ENCODE results near the gene PHACTR3.

DNA sequence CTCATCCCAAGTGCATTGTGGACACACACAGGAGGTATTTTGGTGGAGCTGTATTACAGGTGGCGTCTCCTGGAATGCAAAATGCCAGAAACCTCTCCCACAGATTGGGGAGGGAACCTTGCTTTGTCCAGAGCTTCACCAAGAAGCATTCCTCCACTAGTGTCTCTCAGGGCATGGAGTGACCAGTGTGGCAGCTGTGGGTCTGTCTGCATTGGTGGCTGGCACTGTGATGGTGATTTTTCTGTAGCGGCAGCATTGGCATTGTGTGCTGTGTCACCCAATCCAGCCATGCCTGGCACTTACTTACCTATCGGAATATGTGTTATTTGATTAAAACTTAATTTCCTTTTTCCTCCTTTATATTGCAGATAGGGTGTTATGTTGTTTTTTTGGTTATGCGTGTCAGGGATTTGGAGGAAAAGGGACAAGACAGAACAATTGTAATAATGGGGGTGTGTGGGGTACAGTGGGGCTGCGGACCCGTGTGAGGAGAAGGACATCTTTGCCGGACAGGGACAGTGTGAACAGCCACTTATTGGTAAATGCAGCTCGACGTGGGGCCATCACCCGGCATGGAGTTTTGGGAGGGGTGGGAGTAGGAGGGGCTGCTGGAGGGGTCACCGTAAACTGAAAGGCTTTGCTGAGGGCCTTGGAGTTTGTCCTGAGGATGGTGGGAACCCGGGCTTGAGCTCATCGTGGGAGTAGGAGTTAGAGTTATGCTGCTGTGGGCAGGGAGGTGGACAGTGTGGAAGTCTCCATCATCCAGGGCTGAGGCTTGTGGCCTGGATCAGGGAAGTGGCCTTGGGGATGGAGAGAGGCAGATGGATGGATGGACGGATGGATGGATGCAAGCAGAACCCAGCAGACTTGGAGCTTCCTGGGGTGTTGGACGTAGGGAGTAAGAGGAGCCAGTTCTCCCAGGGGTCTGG, 224.0 kb downstream of the PHACTR3 start:
- TF ChIP-seq KDM5A (IDR thresholded peaks at IDR 0.05; ENCODE audit: low read length) (no peak), TAF1 (IDR thresholded peaks at IDR 0.05; ENCODE audit: low read depth, low read length) (no peak), FOSL1 (IDR thresholded peaks at IDR 0.05; ENCODE audit: insufficient read depth, low read depth, low read length) (no peak), EP300 (IDR thresholded peaks at IDR 0.05; ENCODE audit: borderline replicate concordance in 1 of 2, low read depth in 2 of 2, low read length in 2 of 2) (no peak), CHD2 (IDR thresholded peaks at IDR 0.05; ENCODE audit: low read length) (no peak)
- TF ChIP-seq, protein P1, sequence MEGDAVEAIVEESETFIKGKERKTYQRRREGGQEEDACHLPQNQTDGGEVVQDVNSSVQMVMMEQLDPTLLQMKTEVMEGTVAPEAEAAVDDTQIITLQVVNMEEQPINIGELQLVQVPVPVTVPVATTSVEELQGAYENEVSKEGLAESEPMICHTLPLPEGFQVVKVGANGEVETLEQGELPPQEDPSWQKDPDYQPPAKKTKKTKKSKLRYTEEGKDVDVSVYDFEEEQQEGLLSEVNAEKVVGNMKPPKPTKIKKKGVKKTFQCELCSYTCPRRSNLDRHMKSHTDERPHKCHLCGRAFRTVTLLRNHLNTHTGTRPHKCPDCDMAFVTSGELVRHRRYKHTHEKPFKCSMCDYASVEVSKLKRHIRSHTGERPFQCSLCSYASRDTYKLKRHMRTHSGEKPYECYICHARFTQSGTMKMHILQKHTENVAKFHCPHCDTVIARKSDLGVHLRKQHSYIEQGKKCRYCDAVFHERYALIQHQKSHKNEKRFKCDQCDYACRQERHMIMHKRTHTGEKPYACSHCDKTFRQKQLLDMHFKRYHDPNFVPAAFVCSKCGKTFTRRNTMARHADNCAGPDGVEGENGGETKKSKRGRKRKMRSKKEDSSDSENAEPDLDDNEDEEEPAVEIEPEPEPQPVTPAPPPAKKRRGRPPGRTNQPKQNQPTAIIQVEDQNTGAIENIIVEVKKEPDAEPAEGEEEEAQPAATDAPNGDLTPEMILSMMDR (IDR thresholded peaks at IDR 0.05; ENCODE audit: control extremely low read depth in 1 of 3, insufficient read depth in 1 of 3, low read depth in 1 of 3, low read length in 3 of 3): no peak
